Pancreas (tissue), 10 donors: ENCODE results near the gene SLFN12. TPM values are rescaled to one million over a fixed set of nuclear protein-coding genes. Genes with fewer than 3 reads are reported as not detected.

Experiments
- ATAC-seq, 4 donors: fragments of 200-7000 bp; cut with Tn5 transposase; one replicate each; pipeline versions ENCODE4 v1.8.0 to v1.9.1; 2020; ENCODE audit warnings: mild to moderate bottlenecking in 4 of 4, moderate library complexity in 4 of 4
- DNase-seq, 6 donors: peaks; one replicate each; pipeline ENCODE4 v3.0.0-alpha.2; 2020
- FAIRE-seq: peaks from 2 replicates; lab custom pipeline; 2012; peaks lifted over from hg19 to GRCh38; lab: Jason Lieb, UNC
- H3K27ac ChIP-seq, 4 donors: fragments of 200-600 bp; sonication (generic); 1 replicate in 3 of 4; 2 replicates in 1 of 4; pipeline versions ENCODE4 v1.5.0 to v1.8.0; 2020
- H3K27me3 ChIP-seq, 4 donors: fragments of 200-600 bp; one replicate each; pipeline ENCODE4 v1.8.0; 2021
- H3K36me3 ChIP-seq, 3 donors: fragments of 200-600 bp; sonication (generic) in 1 of 3; one replicate each; pipeline versions ENCODE4 v1.5.0 to v1.8.0; 2020 to 2021
- H3K4me1 ChIP-seq, 3 donors: fragments of 200-600 bp; one replicate each; pipeline ENCODE4 v1.8.0; 2021
- H3K4me3 ChIP-seq, 4 donors: fragments of 200-600 bp; sonication (generic) in 2 of 4; one replicate each; pipeline versions ENCODE4 v1.5.0 to v1.8.0; 2020 to 2021
- H3K9me3 ChIP-seq, 4 donors: fragments of 200-600 bp; one replicate each; pipeline ENCODE4 v1.8.0; 2021
- CTCF ChIP-seq, 4 donors: fragments of 200-600 bp; sonication (generic) in 3 of 4; IDR thresholded peaks; one replicate each; pipeline versions ENCODE4 v1.5.0 to v1.8.0; 2021; ENCODE audit warnings: antibody characterized with exemption in 4 of 4
- WGBS, 2 donors: extraction: QIAGEN DNeasy Blood & Tissue Kit; methylation state at CpG; one replicate each; pipeline ENCODE4 v1.1.7; 2013; 5-methylcytosine and 5-hydroxymethylcytosine counted together
- intact Hi-C, 3 donors: fragments of 100-400 bp; cut with DNase I; formaldehyde crosslinking; loops; one replicate each; pipeline versions ENCODE4 v1.11.1 to v1.14.2; 2022
- polyA plus RNA-seq, 2 donors: library from polyadenylated mRNA; stranded (reverse); fragments of 200-250 nt; gene quantifications; one replicate each; pipeline ENCODE4 v1.2.3, GENCODE V29; 2013
- total RNA-seq, 6 donors: library from RNA; stranded (reverse); fragmentation: NEBNext Ultra II Directional in 4 of 6; extraction: Animal tissue kit (Norgen Biotek cat#: 25700) in 4 of 6; gene quantifications; one replicate each; pipeline versions ENCODE4 v1.2.1 to v1.2.4, GENCODE V29; 2021 to 2023
- donor health status: healthy with polysubstance abuse.
- donor health status: DM: no; HTN: no; CAD: no; lungs with moderate emphysema.
- donor health status: DM: no; HTN: no; CAD: no.
- donor health status: control.
- donor health status: control.
- donor health status: Bipolar disorder and iron deficiency.
- donor health status: DM: yes; HTN: yes; CAD: no.
- donor health status: DM: no; HTN: no; CAD: no.
- donor health status: DM: no; HTN: no; CAD: no.
- donor health status: DM: yes; HTN: yes; CAD: no.

Gene SLFN12
- total and polyA plus RNA-seq, 8 donors = 1.3 to 8.0 (median 1.9) TPM

- H3K4me1 ChIP-seq = peaks cover 0 to 6% (median 5%) of the 10 kb centered on the region in 3 donors
- peak overlapping the region; percentile 11 to 74 (median 68) for H3K27ac ChIP-seq
- WGBS, 2 donors = 6% methylated on average over 47 of the region's 47 CpGs
- ATAC-seq (peak; percentile 47 to 71 (median 65)), DNase-seq (peak in 5 of 6 donors; percentile 18 to 67 (median 35)), FAIRE-seq (no peak)
- H3K4me3 ChIP-seq = peak overlapping the region; percentile 27 to 45 (median 30)
- no peaks in the 10 kb centered on the region for H3K9me3 ChIP-seq
- H3K36me3 ChIP-seq = no peaks in the 10 kb centered on the region
- TF ChIP-seq CTCF (IDR thresholded peaks at IDR 0.05) = no peak
- intact Hi-C loops = no loop called here
- peaks cover 0 to 26% (median 2%) of the 10 kb centered on the region in 4 donors for H3K27me3 ChIP-seq
Observed at GRCh38 chr17:35373984-35374765, 58.1 kb downstream of the SLFN12 start.

- no peaks in the 10 kb centered on the region for H3K36me3 ChIP-seq
- ATAC-seq (peak; percentile 80 to 91 (median 86)), DNase-seq (peak; percentile 25 to 69 (median 59)), FAIRE-seq (no peak)
- intact Hi-C loops = no loop called here
- no peak for TF ChIP-seq CTCF (IDR thresholded peaks at IDR 0.05)
- WGBS, 2 donors = 3 to 5% methylated on average over 22 of the region's 22 CpGs
- peaks cover 0 to 6% (median 5%) of the 10 kb centered on the region in 3 donors for H3K4me1 ChIP-seq
- H3K27ac ChIP-seq = peak within 1 kb of the TSS; percentile 11 to 74 (median 68)
- H3K27me3 ChIP-seq = peaks cover 0 to 26% (median 2%) of the 10 kb centered on the region in 4 donors
- peak within 1 kb of the TSS; percentile 27 to 45 (median 30) for H3K4me3 ChIP-seq
- no peaks in the 10 kb centered on the region for H3K9me3 ChIP-seq
Observed at GRCh38 chr17:35373534-35373983, 58.7 kb downstream of the SLFN12 start, which contains the start of gene SLFN11. TSS of gene SLFN11 (minus strand) at chr17:35373621. CDS start at chr17:35363807, 9,814 bp downstream.

GRCh38 chr17:35372846-35373533 is 59.3 kb downstream of the SLFN12 start:
- FAIRE-seq (no peak), ATAC-seq (peak; percentile 26 to 43 (median 41)), DNase-seq (peak in 5 of 6 donors; percentile 11 to 62 (median 20))
- 2 to 3% methylated on average over 22 to 25 of the region's 25 CpGs for WGBS, 2 donors
- no peak for TF ChIP-seq CTCF (IDR thresholded peaks at IDR 0.05)
- H3K9me3 ChIP-seq = no peaks in the 10 kb centered on the region
- peaks cover 0 to 26% (median 2%) of the 10 kb centered on the region in 4 donors for H3K27me3 ChIP-seq
- H3K27ac ChIP-seq = peak overlapping the region in 2 of 4 donors; percentile 72 to 74
- H3K4me3 ChIP-seq = peak overlapping the region; percentile 27 to 45 (median 30)
- H3K36me3 ChIP-seq = no peaks in the 10 kb centered on the region
- intact Hi-C loops = no loop called here
- H3K4me1 ChIP-seq = peaks cover 0 to 6% (median 5%) of the 10 kb centered on the region in 3 donors

- Histone ChIP-seq H3K9me3 (no peaks in the 10 kb centered on the region), H3K4me1 (peaks cover 0 to 8% (median 6%) of the 10 kb centered on the region in 3 donors), H3K27me3 (peaks cover 0 to 26% (median 0%) of the 10 kb centered on the region in 4 donors), H3K36me3 (no peaks in the 10 kb centered on the region), H3K27ac (no peak overlapping the region), H3K4me3 (peak overlapping the region in 1 of 4 donors; percentile 45)
- DNase-seq (no peak), FAIRE-seq (no peak), ATAC-seq (no peak)
- TF ChIP-seq CTCF (IDR thresholded peaks at IDR 0.05) = no peak
- whole genome bisulfite sequencing, 2 donors = 43 to 47% methylated on average over 3 of the region's 3 CpGs
- intact Hi-C loops = no loop called here
Observed at GRCh38 chr17:35371934-35372333, 60.4 kb downstream of the SLFN12 start.
